Loucy (cell line): ENCODE results near the gene EFR3B.
"Not testable (repeated sequence)": the region's sequence is repeated elsewhere in the genome, so short reads cannot be mapped to it uniquely, and the experiment has no call there.

Source experiments
- EZH2phosphoT487 ChIP-seq: fragments of 200-600 bp; IDR thresholded peaks from 2 replicates; pipeline ENCODE4 v1.6.1; 2018; ENCODE audit warnings: antibody characterized with exemption, mild to moderate bottlenecking, moderate library complexity, borderline replicate concordance
- TF ChIP-seq, protein P1 (sequence below): fragments of 200-600 bp; sonication (generic); conservative IDR thresholded peaks from 2 replicates; pipeline ENCODE4 v1.5.1; 2014; ENCODE audit warnings: mild to moderate bottlenecking, antibody characterized with exemption, low read length

DNA sequence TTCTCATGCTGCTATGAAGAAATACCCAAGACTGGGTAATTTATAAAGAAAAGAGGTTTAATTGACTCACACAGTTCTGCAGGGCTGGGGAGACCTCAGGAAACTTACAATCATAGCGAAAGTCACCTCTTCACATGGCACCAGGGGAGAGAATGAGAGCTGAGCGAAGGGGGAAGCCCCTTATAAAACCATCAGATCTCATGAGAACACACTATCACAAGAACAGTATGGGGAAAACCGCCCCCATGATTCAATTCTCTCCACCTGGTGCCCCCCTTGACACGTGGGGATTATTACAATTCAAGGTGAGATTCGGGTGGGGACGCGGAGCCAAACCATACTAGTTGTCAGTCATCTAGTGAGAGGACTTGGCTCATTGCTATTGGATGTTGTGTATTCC is 60.5 kb downstream of the EFR3B start:
- TF ChIP-seq, protein P1, sequence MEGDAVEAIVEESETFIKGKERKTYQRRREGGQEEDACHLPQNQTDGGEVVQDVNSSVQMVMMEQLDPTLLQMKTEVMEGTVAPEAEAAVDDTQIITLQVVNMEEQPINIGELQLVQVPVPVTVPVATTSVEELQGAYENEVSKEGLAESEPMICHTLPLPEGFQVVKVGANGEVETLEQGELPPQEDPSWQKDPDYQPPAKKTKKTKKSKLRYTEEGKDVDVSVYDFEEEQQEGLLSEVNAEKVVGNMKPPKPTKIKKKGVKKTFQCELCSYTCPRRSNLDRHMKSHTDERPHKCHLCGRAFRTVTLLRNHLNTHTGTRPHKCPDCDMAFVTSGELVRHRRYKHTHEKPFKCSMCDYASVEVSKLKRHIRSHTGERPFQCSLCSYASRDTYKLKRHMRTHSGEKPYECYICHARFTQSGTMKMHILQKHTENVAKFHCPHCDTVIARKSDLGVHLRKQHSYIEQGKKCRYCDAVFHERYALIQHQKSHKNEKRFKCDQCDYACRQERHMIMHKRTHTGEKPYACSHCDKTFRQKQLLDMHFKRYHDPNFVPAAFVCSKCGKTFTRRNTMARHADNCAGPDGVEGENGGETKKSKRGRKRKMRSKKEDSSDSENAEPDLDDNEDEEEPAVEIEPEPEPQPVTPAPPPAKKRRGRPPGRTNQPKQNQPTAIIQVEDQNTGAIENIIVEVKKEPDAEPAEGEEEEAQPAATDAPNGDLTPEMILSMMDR, result not testable (repeated sequence)
- TF ChIP-seq EZH2phosphoT487, result not testable (repeated sequence)
